Measurements from ENCODE around the gene INPPL1.

DNA sequence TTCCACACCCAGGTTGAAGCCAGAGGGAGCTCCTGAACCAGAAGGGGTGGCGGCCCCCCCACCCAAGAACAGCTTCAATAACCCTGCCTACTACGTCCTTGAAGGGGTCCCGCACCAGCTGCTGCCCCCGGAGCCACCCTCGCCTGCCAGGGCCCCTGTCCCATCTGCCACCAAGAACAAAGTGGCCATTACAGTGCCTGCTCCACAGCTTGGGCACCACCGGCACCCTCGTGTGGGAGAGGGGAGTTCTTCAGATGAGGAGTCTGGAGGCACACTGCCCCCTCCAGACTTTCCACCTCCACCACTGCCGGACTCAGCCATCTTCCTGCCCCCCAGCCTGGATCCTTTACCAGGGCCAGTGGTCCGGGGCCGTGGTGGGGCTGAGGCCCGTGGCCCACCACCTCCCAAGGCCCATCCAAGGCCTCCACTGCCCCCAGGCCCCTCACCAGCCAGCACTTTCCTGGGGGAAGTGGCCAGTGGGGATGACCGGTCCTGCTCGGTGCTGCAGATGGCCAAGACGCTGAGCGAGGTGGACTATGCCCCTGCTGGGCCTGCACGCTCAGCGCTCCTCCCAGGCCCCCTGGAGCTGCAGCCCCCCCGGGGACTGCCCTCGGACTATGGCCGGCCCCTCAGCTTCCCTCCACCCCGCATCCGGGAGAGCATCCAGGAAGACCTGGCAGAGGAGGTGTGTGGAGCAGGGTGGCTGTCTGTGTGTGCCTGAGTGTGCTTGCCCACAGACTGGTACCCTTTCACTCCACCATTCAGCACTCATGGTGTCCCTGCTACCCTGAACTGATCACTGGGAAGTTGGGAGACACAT is 12.8 kb downstream of the INPPL1 start:
- TF ChIP-seq, protein P1, sequence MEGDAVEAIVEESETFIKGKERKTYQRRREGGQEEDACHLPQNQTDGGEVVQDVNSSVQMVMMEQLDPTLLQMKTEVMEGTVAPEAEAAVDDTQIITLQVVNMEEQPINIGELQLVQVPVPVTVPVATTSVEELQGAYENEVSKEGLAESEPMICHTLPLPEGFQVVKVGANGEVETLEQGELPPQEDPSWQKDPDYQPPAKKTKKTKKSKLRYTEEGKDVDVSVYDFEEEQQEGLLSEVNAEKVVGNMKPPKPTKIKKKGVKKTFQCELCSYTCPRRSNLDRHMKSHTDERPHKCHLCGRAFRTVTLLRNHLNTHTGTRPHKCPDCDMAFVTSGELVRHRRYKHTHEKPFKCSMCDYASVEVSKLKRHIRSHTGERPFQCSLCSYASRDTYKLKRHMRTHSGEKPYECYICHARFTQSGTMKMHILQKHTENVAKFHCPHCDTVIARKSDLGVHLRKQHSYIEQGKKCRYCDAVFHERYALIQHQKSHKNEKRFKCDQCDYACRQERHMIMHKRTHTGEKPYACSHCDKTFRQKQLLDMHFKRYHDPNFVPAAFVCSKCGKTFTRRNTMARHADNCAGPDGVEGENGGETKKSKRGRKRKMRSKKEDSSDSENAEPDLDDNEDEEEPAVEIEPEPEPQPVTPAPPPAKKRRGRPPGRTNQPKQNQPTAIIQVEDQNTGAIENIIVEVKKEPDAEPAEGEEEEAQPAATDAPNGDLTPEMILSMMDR (IDR thresholded peaks at IDR 0.05), result no peak
- TF ChIP-seq POLR2A (IDR thresholded peaks at IDR 0.05), result no peak

All from lower leg skin (tissue), 3 donors.